Neutrophil (primary cell): Measurements from ENCODE around the gene TWF2.
A peak's percentile ranks its signal among the peaks of the same experiment; 100 is the strongest.

Experiments used
- H3K27ac ChIP-seq: fragments of 200-600 bp; sonication (generic); 2 replicates; pipeline ENCODE4 v1.5.1; 2016; ENCODE audit warnings: mild to moderate bottlenecking, moderate library complexity
- H3K27me3 ChIP-seq: fragments of 200-600 bp; sonication (generic); 2 replicates; pipeline ENCODE4 v1.6.0; 2016; ENCODE audit warnings: mild to moderate bottlenecking
- H3K36me3 ChIP-seq: fragments of 200-600 bp; sonication (generic); 2 replicates; pipeline ENCODE4 v1.5.1; 2017
- H3K4me1 ChIP-seq, 2 experiments: fragments of 200-600 bp in 1 of 2; sonication (generic) in 1 of 2; 1 replicate in 1 of 2; 2 replicates in 1 of 2; pipeline versions ENCODE4 v1.5.1 to v1.6.1; 2013 to 2016; ENCODE audit warnings: low read depth in 1 of 2, low read length in 1 of 2, mild to moderate bottlenecking in 1 of 2, moderate library complexity in 1 of 2; ENCODE audit not compliant: control insufficient read depth in 1 of 2, insufficient read depth in 1 of 2
- H3K4me3 ChIP-seq, 2 experiments: fragments of 200-600 bp in 1 of 2; sonication (generic) in 1 of 2; 1 replicate in 1 of 2; 2 replicates in 1 of 2; pipeline ENCODE4 v1.5.1; 2013 to 2016; ENCODE audit warnings: low read depth in 1 of 2, low read length in 1 of 2, mild to moderate bottlenecking in 1 of 2, moderate library complexity in 1 of 2
- H3K9me3 ChIP-seq: fragments of 200-600 bp; sonication (generic); 2 replicates; pipeline ENCODE4 v1.5.1; 2016
- TF ChIP-seq, protein P1 (sequence below): fragments of 200-600 bp; sonication (generic); IDR thresholded peaks from 2 replicates; pipeline ENCODE4 v1.5.1; 2016; ENCODE audit warnings: antibody characterized with exemption

The TWF2 gene

DNA sequence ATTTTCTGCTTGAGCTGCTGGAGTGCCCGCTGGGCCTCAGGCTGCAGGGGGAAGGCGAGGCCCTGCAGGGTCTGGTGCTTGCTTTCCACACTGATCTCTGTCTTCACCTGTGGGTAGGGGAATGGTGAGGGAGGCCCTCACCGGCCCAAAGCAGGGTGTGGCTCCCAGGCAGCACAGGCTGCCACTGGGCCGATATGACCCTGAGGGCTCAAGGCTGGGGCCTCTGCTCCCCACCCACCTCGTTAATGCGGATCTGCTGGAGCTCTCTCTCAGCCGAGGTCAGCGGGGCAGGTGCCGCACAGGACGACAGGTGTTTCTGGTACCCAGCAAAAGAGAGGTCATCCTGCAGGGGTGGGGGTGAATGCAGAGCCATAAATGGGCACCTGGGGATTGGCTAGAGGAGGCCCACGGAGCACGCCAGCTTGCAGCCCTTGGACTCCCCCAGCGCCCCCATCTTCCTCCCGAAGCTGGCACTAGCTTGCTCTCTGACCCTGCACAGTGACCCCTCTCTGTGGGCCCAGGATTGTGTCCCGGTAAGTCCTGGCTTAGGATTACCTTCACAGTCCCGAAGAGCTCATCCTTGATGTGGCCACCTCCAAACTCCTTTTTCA is 8.0 kb downstream of the TWF2 start:
- H3K4me1 ChIP-seq = peaks cover 34 to 40% of the 10 kb centered on the region in 2 experiments
- no peaks in the 10 kb centered on the region for H3K9me3 ChIP-seq
- H3K27ac ChIP-seq = peak overlapping the region; percentile 52
- H3K4me3 ChIP-seq = peak overlapping the region in 1 of 2 experiments; percentile 3
- peaks cover 91% of the 10 kb centered on the region for H3K36me3 ChIP-seq
- H3K27me3 ChIP-seq = no peaks in the 10 kb centered on the region
- TF ChIP-seq, protein P1, sequence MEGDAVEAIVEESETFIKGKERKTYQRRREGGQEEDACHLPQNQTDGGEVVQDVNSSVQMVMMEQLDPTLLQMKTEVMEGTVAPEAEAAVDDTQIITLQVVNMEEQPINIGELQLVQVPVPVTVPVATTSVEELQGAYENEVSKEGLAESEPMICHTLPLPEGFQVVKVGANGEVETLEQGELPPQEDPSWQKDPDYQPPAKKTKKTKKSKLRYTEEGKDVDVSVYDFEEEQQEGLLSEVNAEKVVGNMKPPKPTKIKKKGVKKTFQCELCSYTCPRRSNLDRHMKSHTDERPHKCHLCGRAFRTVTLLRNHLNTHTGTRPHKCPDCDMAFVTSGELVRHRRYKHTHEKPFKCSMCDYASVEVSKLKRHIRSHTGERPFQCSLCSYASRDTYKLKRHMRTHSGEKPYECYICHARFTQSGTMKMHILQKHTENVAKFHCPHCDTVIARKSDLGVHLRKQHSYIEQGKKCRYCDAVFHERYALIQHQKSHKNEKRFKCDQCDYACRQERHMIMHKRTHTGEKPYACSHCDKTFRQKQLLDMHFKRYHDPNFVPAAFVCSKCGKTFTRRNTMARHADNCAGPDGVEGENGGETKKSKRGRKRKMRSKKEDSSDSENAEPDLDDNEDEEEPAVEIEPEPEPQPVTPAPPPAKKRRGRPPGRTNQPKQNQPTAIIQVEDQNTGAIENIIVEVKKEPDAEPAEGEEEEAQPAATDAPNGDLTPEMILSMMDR = no peak

DNA sequence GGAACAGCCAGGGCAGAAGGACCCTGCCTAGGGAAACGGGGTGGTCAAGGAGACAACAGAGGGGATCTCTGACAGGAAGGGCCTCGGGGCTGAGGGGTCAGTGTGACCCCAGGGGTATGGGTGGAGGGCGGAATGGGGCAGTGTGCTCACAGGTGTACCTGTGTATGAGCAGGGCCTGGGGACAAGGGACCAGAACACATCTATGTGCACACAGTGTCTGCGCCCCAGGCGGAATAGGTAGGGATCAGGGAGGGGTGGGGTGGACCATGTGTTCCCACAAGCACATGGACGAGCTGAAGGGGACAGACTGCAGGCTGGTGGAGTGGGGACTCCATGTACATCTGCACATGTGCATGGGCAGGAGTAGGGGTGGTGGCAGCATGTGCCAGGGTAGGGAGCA is 8.5 kb downstream of the TWF2 start:
- TF ChIP-seq, protein P1 = no peak
- Histone ChIP-seq H3K27me3 (no peaks in the 10 kb centered on the region), H3K9me3 (no peaks in the 10 kb centered on the region), H3K4me1 (peaks cover 34 to 40% of the 10 kb centered on the region in 2 experiments), H3K4me3 (no peak overlapping the region), H3K27ac (no peak overlapping the region), H3K36me3 (peaks cover 86% of the 10 kb centered on the region)

DNA sequence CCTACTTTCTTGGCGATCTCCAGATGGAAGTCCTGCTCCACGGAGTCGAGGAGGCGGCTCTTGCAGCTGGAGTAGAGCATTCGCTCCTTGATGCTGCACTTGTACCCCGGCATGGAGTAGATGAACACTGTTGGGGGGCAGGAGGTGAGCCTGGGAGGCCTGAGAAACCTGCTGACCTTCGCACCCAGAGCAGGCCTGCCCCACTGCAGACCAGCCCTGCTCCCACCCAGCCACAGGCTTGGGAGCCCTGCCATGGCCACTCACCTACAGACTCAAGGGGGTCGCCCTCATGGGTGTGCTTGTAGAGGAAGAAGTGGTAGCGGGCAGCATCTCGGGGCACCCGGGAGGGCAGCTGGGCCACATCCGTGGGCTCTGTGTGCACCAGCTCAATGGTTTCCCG is 9.3 kb downstream of the TWF2 start:
- Histone ChIP-seq H3K4me1 (peaks cover 37 to 40% of the 10 kb centered on the region in 2 experiments), H3K4me3 (no peak overlapping the region), H3K36me3 (peaks cover 78% of the 10 kb centered on the region)

DNA sequence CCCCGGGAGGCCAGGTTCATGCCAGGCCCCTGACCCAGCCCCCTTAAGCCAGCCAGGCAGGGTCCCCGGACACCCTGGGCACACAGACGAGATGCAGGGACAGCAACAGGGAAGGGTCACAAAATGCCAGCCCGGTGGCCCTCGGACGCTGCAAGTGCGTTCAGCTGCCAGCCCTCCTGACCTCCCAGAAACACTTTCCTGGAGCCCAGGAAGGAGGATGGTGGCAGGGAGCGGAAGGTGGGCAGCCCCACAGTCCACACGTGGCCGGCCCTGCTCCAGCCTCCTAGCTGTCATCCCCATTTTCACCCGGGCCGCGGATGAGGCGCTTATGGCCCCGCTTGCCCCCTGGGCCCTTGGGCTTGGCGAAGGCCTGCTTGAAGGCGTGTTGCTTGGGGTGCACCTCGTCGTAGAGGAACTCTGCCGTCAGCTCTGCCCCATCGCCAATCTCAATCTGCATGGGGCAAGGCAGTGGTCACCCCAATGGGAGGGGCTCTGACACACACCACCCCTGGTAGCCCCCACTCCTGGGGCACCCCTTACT is 10.1 kb downstream of the TWF2 start:
- H3K4me3 ChIP-seq = no peak overlapping the region
- TF ChIP-seq, protein P1 = no peak
- no peak overlapping the region for H3K27ac ChIP-seq
- peaks cover 32 to 41% of the 10 kb centered on the region in 2 experiments for H3K4me1 ChIP-seq
- H3K36me3 ChIP-seq = peaks cover 76% of the 10 kb centered on the region
- no peaks in the 10 kb centered on the region for H3K27me3 ChIP-seq
- no peaks in the 10 kb centered on the region for H3K9me3 ChIP-seq

More for the DNA sequence above, 9.3 kb downstream of the TWF2 start:
- TF ChIP-seq, protein P1 = no peak
- Histone ChIP-seq H3K27me3 (no peaks in the 10 kb centered on the region), H3K27ac (no peak overlapping the region), H3K9me3 (no peaks in the 10 kb centered on the region)

DNA sequence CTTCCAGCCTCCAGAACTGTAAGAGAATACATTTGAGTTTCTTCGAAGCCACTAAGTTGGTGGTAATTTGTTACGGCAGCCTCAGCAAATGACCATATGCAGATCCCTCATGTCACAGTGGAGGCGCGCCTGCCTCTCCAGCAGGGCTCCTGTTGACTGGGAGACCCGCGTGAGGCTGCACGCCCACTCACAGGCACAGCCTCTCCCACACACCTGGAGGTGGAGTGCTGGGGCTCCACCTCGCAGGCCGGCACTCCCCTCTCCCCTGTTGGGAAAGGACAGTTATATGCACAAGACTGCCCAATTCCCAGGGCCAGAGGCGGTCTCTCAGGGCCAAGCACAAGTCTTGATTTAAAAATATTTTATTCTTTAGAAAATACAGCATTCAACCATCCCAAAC is 10.7 kb downstream of the TWF2 start:
- H3K9me3 ChIP-seq = no peaks in the 10 kb centered on the region
- peaks cover 76% of the 10 kb centered on the region for H3K36me3 ChIP-seq
- peak overlapping the region; percentile 13 for H3K27ac ChIP-seq
- peaks cover 32 to 39% of the 10 kb centered on the region in 2 experiments for H3K4me1 ChIP-seq
- H3K4me3 ChIP-seq = no peak overlapping the region
- H3K27me3 ChIP-seq = no peaks in the 10 kb centered on the region
- TF ChIP-seq, protein P1 = no peak
